HG03354 (cell line): Measurements from ENCODE around the gene ANKRD9.

Source experiments
- ATAC-seq: cut with Tn5 transposase; IDR thresholded peaks from one replicate; pipeline ENCODE4 v1.9.1; 2021; ENCODE audit warnings: mild to moderate bottlenecking; ENCODE audit not compliant: unreplicated experiment, poor library complexity, severe bottlenecking

Gene ANKRD9

DNA sequence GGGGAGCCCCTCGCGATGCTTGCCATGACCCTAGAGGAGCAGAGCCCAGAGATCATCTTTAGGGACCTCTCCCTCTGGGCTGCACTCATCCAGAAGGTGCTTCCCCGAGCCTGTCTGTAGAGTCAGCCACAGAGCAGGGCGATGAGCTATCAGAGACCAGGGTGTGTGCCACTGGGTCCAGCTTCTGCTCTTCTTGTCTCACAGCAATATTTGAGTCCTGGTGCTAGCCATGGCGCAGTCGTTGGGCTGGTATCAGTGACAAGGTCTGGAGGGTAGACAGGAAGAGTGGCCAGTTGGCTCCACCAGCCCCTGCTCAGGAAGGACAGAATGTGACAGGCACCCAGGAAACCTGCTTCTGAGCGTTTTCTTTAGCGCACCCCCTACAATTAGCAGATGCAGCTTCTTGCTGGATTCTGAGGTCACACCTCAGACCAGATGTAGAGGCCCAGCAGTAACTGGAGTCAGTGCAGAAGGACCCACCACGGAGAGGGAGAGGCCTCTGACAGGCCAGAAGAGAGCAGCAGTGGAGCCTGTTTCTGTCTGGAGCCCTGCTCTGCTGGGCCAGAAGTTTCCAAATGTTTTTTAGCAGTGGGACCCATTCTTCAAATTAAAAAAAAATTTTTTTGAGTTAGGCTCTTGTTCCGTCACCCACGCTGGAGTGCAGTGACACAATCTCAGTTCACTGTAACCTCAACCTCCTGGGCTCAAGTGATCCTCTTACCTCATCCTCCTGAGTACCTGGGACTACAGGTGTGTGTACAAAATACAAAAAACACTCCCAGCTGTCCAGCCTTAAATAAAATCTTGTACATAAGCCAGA lies 23.7 kb downstream of the ANKRD9 start:
- no peak for ATAC-seq

DNA sequence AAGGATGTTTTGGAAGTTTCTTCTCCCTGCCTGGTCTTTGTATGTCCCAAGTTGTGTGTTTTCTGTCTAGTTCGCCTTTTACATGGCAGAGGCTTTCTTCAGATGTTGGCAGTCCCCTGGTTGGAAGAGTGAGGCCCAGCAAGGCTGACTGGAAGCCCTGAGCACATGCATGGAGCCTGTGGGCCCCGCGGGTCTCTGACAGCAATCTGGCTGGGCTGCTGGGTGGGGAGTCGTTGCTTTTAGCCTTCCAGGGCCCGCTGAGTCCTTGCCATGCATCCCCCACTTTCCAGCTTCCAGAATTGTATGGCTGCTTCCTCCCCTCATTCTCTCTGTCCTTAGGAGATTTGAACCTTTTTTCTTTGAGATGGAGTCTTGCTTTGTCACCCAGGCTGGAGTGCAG lies 25.3 kb downstream of the ANKRD9 start:
- no peak for ATAC-seq

DNA sequence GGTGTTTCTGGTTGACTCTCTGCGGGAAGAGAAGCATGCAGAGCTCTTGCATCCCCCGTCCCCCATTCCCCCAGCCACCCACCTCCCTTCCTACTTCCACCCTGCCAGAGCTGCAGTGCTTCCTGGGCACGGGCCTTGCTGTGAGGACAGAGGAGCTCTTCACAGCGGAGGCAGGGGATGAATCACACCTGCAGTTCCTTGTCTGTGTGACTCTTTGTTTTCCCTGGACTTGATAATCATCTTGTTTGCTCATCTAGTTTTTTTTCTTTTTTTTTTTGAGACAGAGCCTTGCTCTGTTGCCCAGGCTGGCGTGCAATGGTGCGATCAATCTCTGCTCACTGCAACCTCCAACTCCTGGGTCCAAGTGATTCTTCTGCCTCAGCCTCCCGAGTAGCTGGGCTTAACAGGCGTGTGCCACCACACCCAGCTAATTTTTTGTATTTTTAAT lies 27.8 kb downstream of the ANKRD9 start:
- no peak for ATAC-seq

DNA sequence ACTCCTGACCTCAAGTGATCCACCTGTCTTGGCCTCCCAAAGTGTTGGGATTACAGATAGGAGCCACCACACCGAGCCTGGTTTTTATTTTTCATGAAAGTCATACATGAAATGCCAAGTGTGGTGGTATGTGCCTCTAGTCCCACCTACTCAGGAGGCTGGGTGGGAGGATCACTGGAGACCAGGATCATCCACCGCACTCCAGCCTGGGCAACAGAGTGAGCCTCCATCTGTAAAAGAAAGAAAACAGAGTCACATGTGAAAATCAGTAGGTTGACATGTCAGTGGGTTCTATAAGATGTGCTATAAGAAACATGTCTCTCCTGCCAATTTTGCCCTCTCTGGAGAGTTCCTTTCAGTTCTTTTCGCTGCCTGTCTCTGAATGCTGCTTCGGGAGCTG lies 28.2 kb downstream of the ANKRD9 start:
- no peak for ATAC-seq

DNA sequence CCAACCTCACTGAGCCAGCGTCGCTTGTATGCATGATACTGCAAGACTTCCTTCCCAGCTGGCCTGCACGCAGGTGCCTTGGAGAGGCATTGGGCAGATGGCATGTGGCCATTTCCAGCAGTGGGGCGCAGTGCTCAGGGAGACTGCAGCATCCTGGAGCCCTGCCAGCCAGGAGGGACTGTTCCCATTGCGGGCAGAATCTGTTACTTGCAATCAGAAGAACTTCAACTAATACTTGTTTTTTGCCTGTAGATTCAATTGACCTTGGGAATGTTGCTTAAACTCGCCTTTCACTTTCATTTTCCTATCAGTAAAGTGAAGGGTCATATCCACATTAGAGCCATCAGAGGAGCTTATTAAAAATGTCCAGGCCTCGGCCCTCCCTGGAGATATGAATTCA lies 29.8 kb downstream of the ANKRD9 start:
- ATAC-seq, result no peak

DNA sequence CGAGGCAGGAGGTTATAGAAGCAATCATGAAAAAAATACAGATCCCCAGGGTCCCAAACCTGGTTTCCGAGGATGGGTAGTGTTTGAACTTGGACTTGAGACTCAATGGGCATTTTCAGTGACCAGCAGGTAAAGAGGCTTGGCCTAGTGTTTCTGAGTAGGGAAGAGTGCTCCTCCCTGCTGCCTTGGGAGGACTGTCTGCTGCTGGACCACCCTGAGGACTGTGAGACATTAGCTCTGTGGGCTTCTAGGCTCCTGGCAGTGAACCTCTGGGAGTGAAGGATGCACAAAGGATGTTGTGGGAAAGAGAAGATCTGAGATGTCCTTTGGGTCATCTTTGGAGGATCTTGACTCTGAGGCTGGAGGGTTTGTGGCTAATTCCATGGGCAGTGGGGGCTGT lies 30.5 kb downstream of the ANKRD9 start:
- no peak for ATAC-seq

DNA sequence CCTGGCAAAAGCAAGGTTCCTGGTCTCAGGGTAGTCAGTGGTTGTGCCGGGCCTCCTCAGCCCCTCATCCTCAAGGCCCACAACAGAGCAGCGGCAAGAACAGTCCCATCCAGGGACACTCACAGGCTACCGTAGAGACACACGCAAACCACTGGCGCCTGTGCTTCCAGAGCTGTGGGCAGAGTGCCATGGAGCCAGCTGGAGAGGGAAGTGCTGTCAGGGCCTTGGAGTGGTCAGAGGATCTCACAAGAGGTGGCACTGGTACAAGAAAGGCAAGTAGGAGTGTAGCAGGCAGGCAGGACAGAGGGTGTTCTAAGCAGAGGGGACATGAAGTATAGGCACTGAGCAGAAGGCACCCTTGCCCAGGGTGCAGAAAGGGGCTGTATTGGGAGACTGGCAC lies 34.6 kb downstream of the ANKRD9 start:
- no peak for ATAC-seq

DNA sequence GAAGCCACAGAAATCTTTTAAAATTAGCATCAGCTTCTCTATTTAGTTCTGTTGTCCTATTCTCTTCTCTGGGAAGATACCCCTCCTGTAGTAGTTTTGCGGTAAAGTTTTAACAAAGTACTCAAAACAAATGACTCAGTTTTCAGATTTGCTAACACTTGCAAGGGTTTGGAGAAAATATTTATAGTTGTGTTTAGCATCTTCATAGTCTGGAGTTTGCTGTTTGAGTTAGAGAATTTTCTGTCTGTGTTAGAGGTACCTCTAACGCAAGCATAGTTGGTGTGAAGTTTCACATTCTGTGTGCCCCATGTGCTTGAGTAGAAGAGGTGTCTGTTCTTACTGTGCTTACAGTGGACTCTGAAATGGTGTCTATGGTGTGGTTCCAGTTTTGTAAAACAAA lies 36.0 kb downstream of the ANKRD9 start:
- ATAC-seq, result no peak

DNA sequence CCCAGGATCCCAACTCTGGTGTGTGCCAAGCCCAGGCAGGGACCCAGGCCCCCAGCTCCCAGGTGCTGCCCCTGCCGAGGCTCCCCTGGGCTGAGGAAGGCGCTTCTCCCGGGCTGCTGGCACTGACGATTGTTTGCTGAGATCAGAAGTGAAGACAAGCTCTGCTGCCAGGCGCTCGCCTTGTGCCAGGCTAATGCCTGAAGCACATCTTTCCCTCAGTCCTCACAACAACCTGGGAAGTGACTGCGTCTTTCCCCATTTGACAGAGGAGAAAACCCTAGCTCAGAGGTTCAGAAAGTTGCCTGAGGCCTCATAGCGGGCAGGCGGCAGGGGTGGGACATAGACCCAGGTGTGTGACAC lies 36.8 kb downstream of the ANKRD9 start:
- no peak for ATAC-seq

DNA sequence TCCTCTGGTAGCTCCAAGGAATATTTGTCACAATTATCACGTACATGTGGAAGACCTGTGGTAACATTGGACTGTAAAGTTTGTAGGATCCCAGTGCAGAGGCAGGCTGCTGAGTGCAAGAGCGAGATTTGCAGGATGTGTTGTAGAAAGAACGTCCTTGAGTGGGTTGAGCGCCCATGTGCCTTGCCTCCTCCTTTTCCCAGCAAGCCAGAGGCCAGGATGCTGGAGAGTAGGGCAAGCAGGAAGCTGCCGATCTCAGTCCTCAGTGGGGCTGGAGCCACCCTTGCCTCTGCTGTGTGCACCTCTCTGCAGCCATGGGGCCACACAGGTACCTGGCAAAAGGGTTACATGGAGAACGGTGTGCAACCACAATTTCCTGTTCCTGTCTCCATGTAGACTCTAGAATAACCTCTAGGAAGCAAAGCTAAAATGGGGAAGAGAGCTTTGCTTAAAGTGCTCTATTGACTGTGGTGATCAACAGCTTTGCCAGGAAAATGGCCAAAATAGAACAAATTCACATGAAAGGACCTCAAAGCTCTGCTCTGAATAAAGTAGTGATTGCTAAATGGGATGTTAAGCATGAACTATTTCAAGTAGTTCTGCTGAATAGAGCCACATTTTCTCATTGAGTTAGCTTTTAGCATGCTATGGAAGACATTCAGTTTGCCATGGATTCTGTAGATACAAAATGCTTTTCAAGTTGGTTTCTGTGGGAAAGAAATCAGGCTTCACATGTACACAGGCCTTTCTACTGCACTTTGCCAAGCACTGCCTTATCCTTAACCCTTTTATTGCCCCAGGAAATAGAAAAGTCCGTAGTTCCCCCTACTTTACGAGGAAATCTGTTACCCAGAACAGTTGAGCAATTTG lies 37.4 kb downstream of the ANKRD9 start:
- no peak for ATAC-seq

DNA sequence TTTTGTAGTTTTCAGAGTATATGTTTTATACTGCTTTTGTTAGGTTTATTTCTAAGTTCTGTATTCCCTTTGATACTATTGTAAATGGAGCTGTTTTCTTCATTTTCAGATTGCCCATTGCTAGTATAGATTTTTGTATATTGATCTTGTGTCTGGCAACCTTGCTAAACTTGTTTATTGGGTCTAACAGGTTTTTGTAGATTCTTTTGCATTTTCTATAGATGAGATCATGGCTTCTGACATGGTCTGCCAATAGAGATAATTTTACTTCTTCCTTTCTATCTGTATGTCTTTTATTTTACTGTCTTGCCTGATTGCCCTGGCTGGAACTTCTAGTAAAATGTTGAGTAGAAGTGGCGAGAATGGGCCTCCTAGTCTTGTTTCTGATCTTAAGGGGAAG lies 40.3 kb downstream of the ANKRD9 start:
- no peak for ATAC-seq

DNA sequence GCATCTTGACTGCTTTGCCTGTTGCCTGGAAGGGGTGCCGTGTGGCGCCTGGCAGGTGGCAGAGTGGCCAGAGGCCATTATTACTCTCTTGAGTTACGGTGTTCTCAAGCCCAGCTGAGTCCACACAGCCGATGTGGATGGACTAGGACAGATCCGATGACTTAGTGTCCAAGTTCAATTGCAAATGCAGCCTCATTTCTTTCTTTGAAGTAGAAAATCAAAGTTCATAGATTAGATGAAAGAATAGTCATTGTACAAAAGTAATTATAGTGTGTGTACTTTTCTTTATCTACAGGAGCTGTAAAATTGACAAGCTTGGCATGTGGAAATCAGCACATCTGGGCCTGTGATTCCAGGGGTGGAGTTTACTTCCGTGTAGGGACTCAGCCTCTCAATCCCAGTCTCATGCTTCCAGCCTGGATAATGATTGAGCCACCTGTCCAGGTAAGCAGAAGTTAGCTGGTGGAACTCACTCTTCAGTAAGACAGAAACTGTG lies 44.7 kb downstream of the ANKRD9 start:
- ATAC-seq, result no peak

DNA sequence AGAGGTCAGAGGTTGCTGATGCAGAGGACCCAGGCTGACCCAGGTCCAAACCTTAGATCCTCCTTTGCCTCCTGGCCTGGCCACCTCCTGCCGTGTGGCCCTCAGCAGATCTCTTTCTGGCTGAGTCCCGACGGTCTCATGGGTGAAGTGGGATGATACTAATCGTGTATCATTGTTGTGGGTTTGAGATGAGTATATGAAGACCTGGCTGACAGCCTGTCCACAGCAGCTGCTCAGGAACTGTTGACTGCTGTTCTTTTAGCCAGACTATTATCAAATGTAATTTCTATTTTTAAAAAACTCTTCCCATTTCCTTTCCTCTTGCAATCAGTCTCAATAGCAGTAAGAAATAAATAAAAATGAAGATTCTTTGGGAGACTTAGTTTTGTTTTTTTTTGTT lies 45.6 kb downstream of the ANKRD9 start:
- no peak for ATAC-seq

DNA sequence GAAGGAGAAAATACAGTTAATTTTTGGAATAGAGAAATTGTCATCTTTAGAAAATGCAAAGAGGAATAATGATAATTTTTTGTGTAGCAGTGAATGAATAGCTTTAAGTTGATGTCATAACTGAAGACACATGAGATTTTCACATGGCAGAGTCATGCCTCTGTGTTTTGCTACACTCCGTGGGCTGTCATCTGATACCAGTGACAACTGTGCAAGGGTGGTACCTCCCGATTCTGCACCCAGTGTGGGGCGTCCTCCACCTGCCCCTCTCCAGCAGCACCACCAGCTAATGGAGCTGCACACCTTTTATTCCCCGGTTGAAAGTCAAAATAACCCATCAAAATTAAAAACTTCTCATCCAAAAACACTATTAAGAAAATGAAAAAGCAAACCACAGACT lies 47.2 kb downstream of the ANKRD9 start:
- ATAC-seq, result no peak

DNA sequence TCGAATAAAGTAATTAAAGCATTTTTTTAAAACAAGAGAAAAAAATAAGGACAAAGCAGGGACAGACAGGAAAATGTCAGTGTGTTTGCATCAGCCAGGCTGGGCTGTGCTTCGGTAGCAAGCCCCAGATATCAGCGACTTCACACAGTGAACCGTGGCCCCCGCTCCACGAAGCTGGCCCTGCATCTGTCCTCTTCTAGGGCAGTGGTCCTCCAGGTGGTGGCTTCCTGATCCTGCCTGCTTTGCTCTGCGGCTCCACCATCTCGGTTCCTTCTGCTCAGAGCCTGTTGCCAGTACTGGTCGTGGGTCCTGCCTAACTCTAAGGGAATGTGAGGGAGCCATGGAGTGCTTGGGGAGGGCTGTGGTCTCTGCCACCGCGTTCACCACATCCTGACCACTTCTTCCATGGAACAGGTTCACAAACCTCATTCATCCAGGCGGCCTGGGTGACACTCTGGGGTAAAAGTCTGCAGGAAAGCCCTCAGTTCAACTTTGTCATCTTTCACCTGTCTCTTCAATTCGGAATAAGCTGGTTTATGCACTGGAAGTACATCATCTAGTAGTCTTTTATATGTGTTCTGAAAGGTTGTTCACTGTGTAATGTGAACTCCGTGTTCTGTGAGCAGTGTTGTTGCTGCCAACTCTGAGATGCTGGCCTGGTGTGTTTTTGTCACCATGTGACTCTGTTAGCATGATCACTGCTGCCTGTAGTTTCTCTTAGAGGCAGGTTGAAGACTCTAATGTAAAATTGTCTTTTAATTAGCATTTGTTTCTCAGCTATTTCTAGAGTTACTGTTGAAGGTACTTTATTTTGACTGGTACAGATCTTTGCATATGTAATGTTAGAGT lies 47.9 kb downstream of the ANKRD9 start:
- ATAC-seq, result no peak

DNA sequence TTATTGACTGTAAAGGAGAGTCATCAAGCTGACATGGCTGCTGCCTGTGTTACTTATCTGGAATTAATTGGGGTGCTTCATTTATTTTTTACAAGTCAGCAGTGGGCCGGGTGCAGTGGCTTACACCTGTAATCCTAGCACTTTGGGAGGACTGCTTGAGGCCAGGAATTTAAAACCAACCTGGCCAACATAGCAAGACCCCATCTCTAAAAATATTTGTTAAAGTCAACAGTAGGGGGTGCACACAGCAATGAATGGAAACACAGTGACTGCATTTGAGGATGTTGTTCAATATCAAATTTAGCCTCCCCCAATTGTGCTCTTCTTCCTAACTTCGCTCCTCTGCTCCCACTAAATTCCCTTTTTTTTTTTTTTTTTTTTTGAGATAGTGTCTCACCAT lies 52.1 kb downstream of the ANKRD9 start:
- no peak for ATAC-seq

DNA sequence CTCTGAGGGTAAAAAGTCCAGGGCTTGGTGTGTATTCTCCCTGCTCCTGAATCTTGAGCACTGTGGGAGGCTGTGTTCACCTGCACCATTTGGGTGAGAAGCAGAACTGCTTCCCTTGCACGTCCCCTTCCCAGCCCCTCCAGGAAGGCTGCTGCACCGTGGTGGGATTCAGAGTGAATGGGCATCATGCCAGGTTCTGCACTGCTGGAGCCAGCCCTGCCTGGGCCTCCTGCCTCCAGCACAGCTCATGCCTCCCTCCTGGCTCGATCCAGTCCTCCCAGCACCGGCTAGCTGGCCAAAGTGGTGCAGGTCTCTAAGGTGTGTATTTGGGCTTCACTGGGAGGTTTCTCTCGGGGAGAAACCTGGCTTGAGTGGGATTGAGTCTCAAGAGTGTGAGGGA lies 54.9 kb downstream of the ANKRD9 start:
- ATAC-seq, result no peak

DNA sequence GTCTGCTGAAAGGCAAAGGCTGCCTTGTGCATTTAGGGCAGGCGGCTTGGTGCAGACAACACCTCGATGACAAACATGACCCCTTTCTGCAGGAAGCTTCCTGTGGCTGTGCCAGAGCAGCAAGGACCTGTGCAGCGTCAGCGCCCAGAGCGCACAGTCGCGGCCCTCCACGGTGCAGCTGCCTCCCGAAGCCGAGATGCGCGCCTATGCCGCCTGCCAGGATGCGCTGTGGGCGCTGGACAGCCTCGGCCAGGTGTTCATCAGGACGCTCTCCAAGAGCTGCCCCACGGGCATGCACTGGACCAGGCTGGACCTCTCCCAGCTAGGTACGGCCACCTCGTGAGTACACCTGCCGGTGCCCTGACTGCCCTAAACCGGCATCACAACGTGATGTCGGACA lies 57.3 kb downstream of the ANKRD9 start:
- no peak for ATAC-seq
